ENCODE measurements around the gene SMG9. TPM values are rescaled to one million over a fixed set of nuclear protein-coding genes. Genes with fewer than 3 reads are reported as not detected.

SMG9 gene
- total RNA-seq, 2 experiments from 2014 or later: 34.7 to 38.2 TPM

GRCh38 chr19:43735013-43735412 is 19.7 kb downstream of the SMG9 start:
- no peak overlapping the region for H3K27ac ChIP-seq (ENCODE audit: low read depth in 1 of 2, low read length in 2 of 2)
- H3K27me3 ChIP-seq (ENCODE audit: control insufficient read depth in 1 of 2, insufficient read depth in 2 of 2, low read length in 2 of 2): no peaks in the 10 kb centered on the region
- ChIA-PET POLR2A (no interaction called here), CTCF (interaction anchor here (1.9 kb wide), 1 partner anchor 10 kb away, joined by 7 read pairs; no protein-coding TSS in a partner anchor)
- H3K4me3 Mint-ChIP-seq: no peak overlapping the region
- H3K4me1 Mint-ChIP-seq (ENCODE audit: low read depth): no peaks in the 10 kb centered on the region
- H3K27ac Mint-ChIP-seq: no peak overlapping the region
- ATAC-seq (ENCODE audit: poor library complexity) (no peak), DNase-seq (no peak)
- peaks cover 3% of the 10 kb centered on the region for H3K4me1 ChIP-seq (ENCODE audit: insufficient read depth, low read length)
- H3K9me3 ChIP-seq (ENCODE audit: control insufficient read depth in 1 of 2, insufficient read depth in 1 of 2, low read length in 2 of 2): no peaks in the 10 kb centered on the region
- intact Hi-C loops (cut with DNase I, micrococcal nuclease): no loop called here
- H3K9me3 Mint-ChIP-seq: no peaks in the 10 kb centered on the region
- no peak overlapping the region for H3K4me3 ChIP-seq (ENCODE audit: low read length)
- TF ChIP-seq CTCF (IDR thresholded peaks at IDR 0.05): no peak
- H3K27me3 Mint-ChIP-seq: no peaks in the 10 kb centered on the region
- H3K36me3 Mint-ChIP-seq (ENCODE audit: low read depth): peaks cover 91% of the 10 kb centered on the region
- H3K36me3 ChIP-seq (ENCODE audit: insufficient read depth, low read length): peaks cover 88% of the 10 kb centered on the region

- Mint-ChIP-seq H3K9me3 (no peaks in the 10 kb centered on the region), H3K36me3 (ENCODE audit: low read depth) (peaks cover 83% of the 10 kb centered on the region), H3K4me3 (no peak overlapping the region), H3K4me1 (ENCODE audit: low read depth) (no peaks in the 10 kb centered on the region), H3K27ac (peak overlapping the region; percentile 49), H3K27me3 (no peaks in the 10 kb centered on the region)
- H3K9me3 ChIP-seq (ENCODE audit: control insufficient read depth in 1 of 2, insufficient read depth in 1 of 2, low read length in 2 of 2): no peaks in the 10 kb centered on the region
- POLR2A ChIA-PET: no interaction called here
- peaks cover 75% of the 10 kb centered on the region for H3K36me3 ChIP-seq (ENCODE audit: insufficient read depth, low read length)
- intact Hi-C loops (cut with DNase I, micrococcal nuclease): no loop called here
- CTCF ChIA-PET: no interaction called here
- no peak for DNase-seq
- ATAC-seq (ENCODE audit: poor library complexity): no peak
- H3K27me3 ChIP-seq (ENCODE audit: control insufficient read depth in 1 of 2, insufficient read depth in 2 of 2, low read length in 2 of 2): no peaks in the 10 kb centered on the region
- H3K4me3 ChIP-seq (ENCODE audit: low read length): no peak overlapping the region
- no peaks in the 10 kb centered on the region for H3K4me1 ChIP-seq (ENCODE audit: insufficient read depth, low read length)
- no peak overlapping the region for H3K27ac ChIP-seq (ENCODE audit: low read depth in 1 of 2, low read length in 2 of 2)
- TF ChIP-seq CTCF (IDR thresholded peaks at IDR 0.05): no peak
Observed at GRCh38 chr19:43731846-43732245, 22.9 kb downstream of the SMG9 start.

- DNase-seq (no peak), ATAC-seq (ENCODE audit: poor library complexity) (no peak)
- Mint-ChIP-seq H3K27me3 (no peaks in the 10 kb centered on the region), H3K9me3 (no peaks in the 10 kb centered on the region), H3K4me1 (ENCODE audit: low read depth) (no peaks in the 10 kb centered on the region), H3K36me3 (ENCODE audit: low read depth) (peaks cover 78% of the 10 kb centered on the region), H3K27ac (no peak overlapping the region), H3K4me3 (no peak overlapping the region)
- Histone ChIP-seq H3K27ac (ENCODE audit: low read depth in 1 of 2, low read length in 2 of 2) (no peak overlapping the region), H3K36me3 (ENCODE audit: insufficient read depth, low read length) (peaks cover 70% of the 10 kb centered on the region), H3K4me3 (ENCODE audit: low read length) (no peak overlapping the region), H3K9me3 (ENCODE audit: control insufficient read depth in 1 of 2, insufficient read depth in 1 of 2, low read length in 2 of 2) (no peaks in the 10 kb centered on the region), H3K27me3 (ENCODE audit: control insufficient read depth in 1 of 2, insufficient read depth in 2 of 2, low read length in 2 of 2) (no peaks in the 10 kb centered on the region), H3K4me1 (ENCODE audit: insufficient read depth, low read length) (no peaks in the 10 kb centered on the region)
- ChIA-PET CTCF (no interaction called here), POLR2A (no interaction called here)
- TF ChIP-seq CTCF (IDR thresholded peaks at IDR 0.05): no peak
- intact Hi-C loops (cut with DNase I, micrococcal nuclease): no loop called here
Observed at GRCh38 chr19:43731346-43731745, 23.4 kb downstream of the SMG9 start.

All from CD4-positive, alpha-beta T cell (primary cell).